GM10847 (cell line): Measurements from ENCODE around the gene PSMB1.
A peak's percentile ranks its signal among the peaks of the same experiment; 100 is the strongest.

Source experiments
- POLR2A ChIP-seq: IDR thresholded peaks from 2 replicates; pipeline ENCODE4 v1.6.1; 2011; ENCODE audit not compliant: insufficient read length; ENCODE audit errors: extremely low read depth

The PSMB1 gene

DNA sequence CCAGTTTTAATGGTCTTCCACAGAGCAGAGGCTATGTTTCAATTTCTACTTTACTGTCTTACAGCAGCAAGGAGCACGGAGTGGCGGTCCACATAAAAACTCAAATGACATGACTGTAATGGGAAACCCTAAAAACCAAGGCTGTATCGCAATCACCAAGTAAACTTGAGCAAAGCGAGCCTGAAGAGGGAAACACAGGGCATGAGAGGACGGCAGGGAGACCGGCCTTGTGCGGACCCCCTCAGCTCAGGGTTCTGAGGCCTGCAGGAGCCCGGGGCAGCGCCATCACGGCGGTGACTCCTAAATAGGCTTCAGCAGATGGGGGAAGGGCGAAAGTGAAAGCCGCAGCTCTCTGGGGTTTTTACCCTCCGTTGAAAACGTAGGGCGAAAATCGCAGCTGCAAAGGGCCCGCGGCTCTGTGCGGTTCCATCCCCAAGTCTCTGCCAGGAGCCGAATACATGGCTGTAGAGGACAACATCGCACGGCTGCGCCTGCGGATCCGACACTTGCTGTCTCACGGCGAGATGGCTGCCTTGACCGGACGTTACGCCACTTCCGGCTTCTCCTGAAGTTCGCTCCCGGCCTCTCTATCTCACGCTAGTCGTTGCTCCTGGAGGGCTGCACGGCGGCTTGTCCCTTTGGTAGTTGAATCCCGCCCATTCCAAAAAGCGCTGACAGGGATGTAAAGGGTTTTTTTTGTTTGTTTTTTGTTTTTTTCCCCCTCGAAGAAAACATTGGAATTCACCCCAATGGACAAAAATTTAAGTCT lies at the start of gene PSMB1:
TSS of gene PSMB1 (minus strand) at position 543 of the 769 bp plus-strand sequence. CDS start at position 478, 65 bp downstream.
- TF ChIP-seq POLR2A = peak; percentile 89

DNA sequence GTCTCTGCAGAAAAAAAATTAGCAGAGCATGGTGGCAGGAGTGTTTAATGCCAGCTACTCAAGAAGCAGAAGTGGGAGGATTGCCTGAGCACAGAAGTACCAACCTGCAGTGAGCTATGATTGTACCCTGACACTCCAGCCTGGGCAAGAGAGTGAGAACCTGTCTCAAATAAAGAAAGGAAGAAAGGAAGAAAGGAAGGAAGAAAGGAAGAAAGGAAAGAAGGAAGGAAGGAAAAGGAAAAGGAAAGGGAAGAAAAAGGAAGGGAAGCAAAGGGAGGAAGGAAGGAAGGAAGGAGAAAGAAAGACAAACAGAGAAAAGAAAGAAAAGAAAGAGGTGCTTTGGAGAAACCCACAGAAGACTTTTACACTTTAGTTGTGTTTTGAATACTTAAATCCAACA lies 44.2 kb upstream of the PSMB1 start:
- TF ChIP-seq POLR2A = no peak

DNA sequence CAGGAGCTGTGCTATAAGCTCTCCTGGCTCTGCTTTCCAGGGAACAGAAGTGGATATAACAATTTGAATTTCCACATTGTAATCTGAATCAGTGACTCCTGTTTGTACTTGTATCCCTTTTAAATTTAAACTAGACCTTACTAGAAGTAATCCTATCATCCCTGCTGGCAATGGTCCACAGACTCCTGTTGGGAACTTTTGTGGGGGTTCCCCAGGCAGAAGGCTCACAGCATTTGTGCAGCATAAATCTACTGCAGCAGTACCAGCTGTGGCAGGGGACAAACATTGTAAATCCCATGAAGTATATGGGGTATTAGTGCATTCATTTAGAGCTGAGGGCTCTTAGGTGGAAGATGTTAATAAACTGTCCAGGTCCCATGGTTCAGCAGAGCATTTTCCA lies 43.3 kb upstream of the PSMB1 start:
- TF ChIP-seq POLR2A = no peak

DNA sequence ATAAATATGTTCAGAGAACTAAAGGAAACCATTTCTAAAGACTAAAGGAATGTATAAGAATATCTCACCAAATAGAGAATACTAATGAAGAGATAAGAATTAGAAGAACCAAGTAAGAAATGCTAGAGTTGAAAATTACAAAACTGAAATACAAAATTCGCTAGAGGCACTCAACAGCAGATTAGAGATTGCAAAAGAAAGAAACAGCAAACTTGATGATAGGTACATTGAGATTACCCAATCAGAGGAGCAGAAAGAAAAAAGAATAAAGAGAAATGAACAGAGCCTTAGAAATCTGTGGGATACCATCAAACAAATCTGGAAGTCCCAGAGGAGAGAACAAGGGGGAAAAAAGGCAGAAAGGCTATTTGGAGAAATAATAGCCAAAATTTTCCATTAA lies 37.6 kb upstream of the PSMB1 start:
- TF ChIP-seq POLR2A = no peak

DNA sequence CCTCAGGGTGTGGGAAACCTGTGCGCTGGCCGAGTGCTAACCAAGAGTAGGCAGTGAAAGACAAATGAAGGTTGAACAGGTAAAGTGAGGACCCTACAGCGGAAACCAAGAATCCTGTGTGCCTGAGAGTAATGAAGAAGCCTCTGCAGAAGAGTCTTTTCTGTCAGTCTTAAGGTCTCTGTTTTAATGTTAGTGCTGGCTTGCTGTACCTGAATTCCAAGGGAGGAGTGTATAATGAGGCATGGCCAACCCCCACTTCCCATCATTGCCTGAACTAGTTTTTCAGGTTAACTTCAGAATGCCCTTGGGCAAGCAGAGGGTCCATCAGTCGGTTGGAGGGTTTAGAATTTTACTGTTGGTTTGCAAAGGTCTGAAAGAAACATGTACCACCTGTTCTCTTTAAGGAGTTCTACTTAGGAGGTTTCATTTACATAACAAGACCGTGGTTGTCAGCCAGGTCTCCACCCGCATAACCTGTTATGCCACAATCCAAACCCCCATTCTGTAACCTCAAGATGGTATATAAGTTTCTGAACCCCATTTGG lies 31.9 kb upstream of the PSMB1 start:
- TF ChIP-seq POLR2A = no peak

DNA sequence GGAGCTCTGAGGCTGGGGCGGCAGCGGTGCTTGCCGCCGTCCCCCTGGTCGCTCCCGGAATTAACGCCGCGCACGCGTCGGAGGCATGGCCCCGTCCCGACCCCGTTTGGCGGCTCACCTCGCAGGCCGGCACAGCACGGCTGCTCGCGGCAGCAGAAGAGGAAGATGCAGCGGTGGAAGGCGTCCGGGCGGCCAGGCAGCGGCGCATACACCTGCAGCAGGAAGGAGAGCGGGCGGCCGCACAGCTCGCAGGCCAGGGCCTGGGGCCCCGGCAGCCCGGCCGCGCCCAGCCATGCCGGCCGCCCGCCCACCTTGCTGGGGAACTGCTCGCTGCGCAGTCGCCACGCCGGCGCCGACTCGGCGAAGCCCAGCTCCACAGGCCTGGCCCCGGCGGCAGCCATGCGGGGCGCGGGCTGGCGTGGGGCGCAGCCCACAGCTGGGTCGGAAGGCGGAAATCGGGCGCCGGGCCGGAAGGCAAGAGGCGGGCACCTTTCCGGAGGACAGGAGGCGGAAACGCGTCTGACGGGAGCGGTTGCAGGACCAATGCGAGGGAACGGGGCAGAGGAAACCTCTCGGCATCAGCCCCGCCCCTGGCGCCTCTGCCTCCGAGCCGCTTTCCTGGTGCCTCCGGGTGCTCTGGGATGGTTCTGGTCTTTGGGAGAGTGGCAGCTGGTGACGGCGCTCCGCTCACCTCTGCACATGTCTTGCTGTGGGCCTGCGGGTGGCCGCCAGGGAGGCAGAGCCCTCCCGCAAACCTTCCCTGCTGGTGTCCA lies 31.3 kb upstream of the PSMB1 start, which contains the start of gene PDCD2:
TSS of gene PDCD2 (minus strand) at position 457 of the 773 bp plus-strand sequence. CDS start at position 401, 56 bp downstream.
- TF ChIP-seq POLR2A = peak; percentile 83

DNA sequence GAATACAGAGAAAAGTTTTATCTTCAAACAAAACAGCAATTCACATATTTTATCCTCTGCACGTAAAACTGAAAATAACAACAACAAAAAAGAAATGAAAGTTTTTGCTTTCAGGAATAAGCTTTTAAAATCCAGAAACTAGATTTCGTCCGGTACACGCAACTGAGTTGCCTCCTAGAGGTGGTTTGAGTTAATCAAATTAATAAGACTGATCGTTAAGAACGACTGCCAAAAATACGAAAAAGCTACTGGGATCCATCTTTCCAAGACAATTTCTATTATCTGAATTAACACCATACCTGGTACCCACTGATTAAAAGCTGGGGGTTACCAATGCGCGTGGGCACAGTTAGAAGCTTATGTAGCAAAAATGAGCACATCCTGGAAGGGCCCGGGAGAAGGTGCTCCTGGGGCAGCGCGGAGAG lies 30.7 kb upstream of the PSMB1 start:
- no peak for TF ChIP-seq POLR2A

DNA sequence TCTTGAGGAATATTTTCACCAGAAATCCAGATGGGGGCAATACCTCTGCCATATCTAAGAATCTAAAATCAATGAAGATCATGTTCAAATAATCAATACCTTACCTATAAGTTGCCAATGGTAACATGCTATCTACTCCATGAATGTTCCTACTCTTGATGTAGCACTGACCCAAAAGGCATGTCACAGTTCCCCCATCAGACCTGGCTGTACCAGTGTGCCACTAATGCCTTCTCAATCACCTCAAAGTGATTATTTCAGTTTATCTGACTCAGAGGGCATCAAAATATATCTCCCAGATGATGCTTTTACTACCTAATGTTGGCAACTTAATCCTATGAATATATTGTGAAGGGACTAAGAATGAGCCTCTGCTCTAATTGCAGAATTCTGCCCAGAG lies 25.8 kb upstream of the PSMB1 start:
- no peak for TF ChIP-seq POLR2A

DNA sequence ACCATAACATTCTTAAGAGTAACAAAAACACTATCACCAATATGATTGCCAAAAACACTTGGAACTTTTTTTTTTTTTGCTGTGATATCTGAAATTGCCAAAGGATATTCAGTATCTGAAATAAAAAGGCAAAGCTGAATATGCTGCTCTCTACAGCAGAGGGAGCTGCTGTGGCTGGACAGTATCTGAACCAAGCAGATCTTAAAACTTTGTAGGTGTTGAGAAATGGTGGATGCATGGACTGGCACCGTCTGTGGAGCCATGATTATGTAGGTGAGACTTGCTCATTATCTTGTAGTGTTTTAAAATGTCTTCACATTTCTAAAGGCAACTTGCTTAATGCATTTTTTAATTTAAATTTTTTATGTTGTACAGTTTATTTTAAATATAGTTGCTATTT lies 22.1 kb upstream of the PSMB1 start:
- TF ChIP-seq POLR2A = no peak

DNA sequence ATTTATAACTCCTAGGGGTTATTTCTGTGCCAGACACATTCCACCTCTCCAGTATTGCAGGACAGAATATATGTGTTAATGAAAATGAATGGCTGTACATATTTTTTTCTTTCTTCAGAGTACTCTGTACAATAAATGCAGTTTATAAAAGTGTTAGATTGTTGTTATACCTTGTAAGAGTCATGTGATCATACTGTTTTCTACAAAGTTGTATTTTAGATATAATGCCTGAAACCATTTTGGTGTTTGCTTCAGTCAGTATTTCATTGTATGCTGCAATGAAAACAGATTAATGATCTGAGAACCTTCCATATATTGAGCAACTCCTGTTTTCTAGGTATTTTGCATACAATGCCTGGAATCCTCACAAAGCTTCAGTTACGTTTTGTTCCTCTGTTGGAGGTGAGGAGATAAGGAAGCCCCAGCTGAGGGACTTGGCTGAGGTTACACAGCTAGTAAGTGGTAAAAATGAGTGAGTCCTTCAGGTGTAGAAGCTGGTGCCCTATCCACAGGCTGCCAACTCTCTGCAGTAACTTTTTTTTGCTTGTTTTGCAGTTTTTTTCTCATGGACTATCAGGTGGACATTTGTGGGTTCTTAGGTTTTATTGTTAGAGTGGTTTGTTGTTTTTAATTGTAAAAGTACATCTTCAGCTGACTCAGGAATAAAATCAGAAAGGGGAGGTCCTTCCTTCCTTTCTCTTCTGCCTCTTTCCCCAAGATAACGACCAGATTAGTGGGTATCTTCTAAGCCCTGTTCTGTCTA lies 19.8 kb upstream of the PSMB1 start:
- TF ChIP-seq POLR2A = no peak

DNA sequence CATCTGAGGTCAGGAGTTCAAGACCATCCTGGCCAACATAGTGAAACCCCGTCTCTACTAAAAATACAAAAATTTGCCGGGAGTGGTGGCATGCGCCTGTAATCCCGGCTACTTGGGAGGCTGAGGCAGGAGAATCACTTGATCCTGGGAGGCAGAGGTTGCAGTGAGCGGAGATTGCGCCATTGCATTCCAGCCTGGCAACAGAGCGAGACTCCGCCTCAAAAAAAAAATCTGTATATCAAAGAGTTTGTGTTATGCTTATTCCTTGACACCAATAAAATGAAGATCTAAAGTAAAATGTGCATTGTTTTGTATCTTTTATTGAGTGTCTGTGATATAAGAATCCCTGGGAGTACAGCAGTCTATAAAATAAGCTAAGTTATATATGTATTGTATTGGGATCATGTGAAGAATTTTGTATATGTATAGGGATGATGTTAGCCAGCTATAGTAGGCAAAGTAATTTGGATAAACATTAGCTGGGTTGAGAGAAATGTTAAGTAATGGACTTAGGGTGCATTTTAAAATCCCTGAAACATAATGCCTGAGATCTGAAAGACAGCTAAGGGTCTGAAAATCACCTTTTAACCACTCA lies 11.9 kb upstream of the PSMB1 start:
- no peak for TF ChIP-seq POLR2A

DNA sequence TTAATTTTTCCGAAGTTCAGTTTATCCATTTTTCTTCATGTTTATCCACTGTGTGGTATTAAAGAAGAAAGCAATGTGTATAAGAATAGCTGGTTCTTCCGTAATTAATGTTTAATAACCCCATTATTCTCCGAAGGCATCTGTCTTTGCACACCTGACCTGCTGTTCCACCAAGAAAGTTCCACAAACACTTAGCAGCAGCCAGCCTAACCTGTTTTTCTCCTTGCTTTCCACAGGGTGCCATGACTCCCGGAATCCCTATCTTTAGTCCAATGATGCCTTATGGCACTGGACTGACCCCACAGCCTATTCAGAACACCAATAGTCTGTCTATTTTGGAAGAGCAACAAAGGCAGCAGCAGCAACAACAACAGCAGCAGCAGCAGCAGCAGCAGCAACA lies 8.4 kb upstream of the PSMB1 start:
- TF ChIP-seq POLR2A = no peak

DNA sequence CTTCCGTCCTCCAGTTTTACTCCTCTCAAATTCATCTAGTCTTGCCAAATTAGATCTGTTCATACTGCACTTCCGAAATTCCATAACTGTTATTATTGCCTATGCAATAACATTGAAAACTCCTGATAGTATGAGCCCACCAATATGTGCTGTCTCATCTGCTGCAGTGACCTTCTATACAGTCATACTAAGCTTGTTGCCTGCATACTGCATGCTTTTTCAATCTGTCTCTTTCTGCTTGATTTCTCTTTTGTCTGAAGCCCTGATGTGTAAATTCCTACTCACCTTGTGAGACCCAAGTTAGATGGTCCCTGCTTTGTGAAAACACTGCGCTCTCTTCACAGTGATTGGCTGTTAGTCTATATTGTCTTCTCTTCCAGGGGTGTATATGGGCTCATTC lies 2.2 kb upstream of the PSMB1 start:
- TF ChIP-seq POLR2A = no peak

DNA sequence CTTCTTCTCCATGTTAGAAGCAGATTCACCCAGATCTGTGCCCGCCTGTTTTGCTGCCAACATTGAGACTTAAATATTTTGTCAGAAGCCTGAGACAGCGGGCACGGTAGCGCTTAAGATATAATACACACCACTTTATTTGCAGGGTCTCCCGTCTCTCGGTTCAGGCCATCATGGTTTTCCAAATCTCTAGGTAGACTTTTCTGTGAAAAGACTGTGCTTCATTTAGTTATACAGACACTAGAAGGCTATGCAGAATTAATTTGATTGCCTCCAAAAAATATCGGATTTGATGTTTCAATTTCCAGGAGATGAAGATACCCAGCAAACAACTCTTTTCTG lies 1.7 kb upstream of the PSMB1 start:
- TF ChIP-seq POLR2A = no peak
